HG02943 (cell line): ENCODE results near the gene KRTAP10-5.
"Not testable (repeated sequence)": the region's sequence is repeated elsewhere in the genome, so short reads cannot be mapped to it uniquely, and the experiment has no call there.

Experiments
- ATAC-seq: cut with Tn5 transposase; IDR thresholded peaks from one replicate; pipeline ENCODE4 v1.9.1; 2021; ENCODE audit warnings: mild to moderate bottlenecking, low read depth, moderate library complexity; ENCODE audit not compliant: unreplicated experiment

Gene KRTAP10-5

DNA sequence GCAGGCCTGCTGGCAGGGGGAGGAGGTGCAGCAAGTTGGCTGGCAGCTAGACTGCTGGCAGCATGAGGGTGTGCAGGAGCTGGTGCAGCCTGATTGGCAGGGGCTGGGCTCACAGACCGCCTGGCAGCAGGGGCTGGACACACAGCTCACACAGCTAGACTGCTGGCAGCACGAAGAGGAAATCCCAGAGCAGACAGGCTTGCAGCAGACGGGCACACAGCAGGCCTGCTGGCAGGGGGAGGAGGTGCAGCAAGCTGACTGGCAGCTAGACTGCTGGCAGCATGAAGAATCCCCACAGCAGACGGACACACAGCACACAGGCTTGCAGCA, 11.4 kb upstream of the KRTAP10-5 start:
- ATAC-seq = not testable (repeated sequence)

DNA sequence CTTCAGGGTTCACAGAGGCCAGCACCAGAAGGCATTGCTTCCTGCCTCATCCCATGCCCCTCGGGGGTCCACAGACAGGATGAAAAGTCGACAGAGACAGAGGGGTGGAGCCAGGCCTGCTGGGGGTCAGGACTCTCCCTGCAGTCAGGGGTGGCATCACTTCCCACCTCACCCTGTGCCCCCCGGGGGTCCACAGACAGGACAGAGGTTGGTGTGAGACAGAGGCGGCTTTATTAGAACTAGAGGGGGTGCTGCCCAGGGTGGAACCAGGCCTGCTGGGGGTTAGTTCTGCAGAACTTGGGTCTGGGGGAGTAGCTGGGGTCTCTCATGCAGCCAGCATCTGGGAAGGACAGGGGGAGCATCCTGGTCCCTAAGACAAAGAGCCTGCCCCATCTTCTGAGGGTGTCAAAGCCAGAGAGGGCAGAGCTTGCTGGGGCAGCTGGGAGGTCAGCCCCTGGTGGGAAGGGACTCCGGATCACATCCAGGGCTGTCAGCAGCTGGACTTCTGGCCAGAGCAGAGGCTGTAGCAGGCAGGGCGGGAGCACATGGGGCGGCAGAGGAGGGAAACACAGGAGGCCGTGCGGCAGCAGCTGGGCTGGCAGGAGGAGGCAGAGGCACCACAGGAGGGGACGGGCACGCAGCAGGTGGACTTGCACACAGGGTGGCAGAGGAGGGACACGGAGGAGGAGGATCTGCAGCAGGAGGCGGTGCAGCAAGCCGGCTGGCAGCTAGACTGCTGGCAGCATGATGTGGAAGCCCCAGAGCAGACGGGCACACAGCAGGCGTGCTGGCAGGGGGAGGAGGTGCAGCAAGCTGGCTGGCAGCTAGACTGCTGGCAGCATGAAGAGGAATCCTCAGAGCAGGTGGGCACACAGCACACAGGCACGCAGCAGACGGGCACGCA, 10.7 kb upstream of the KRTAP10-5 start:
- ATAC-seq = not testable (repeated sequence)

DNA sequence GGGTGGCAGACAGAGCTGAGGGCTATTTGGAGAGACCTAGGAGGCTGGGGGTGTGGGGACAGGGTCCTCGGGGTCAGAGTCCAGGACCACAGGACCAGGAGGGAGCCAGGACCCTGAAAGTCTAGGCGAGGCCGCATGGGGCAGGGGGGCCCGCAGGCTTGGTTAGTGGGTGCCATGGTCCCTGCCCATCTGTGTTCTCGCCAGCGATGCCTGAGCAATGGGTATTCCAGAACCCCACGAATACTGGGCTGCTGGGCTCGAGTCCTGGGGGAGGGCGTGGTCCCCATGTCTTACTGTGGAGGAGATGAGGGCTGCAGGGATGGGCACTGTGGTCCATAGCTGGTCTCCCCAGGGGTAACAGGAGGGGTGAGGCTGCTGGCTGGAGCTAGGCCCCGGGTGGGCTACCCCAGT, 9.9 kb upstream of the KRTAP10-5 start:
- ATAC-seq = no peak

- ATAC-seq = no peak
Measured at GRCh38 chr21:44589586-44590305, 9.3 kb upstream of the KRTAP10-5 start.

DNA sequence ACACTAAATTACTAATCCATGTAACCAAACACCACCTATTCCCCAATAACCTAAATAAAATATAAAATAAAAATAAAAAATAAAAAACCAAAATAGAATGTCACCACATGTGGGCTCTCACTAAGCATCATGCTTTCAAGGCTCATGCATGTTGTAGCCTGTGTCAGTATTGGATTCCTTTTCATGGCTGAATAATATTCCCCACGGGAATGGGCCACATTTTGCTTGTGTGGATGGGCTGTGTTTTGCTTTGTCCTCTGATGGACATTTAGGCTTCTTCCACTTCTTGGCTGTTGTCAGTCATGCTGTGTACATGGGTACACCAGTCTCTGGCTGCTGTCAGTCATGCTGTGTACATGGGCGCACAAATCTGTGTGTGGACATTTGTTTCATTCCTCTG, 8.7 kb upstream of the KRTAP10-5 start:
- no peak for ATAC-seq

GRCh38 chr21:44585892-44586291, 5.5 kb upstream of the KRTAP10-5 start:
- ATAC-seq = no peak

GRCh38 chr21:44583800-44584147, 3.4 kb upstream of the KRTAP10-5 start:
- no peak for ATAC-seq

DNA sequence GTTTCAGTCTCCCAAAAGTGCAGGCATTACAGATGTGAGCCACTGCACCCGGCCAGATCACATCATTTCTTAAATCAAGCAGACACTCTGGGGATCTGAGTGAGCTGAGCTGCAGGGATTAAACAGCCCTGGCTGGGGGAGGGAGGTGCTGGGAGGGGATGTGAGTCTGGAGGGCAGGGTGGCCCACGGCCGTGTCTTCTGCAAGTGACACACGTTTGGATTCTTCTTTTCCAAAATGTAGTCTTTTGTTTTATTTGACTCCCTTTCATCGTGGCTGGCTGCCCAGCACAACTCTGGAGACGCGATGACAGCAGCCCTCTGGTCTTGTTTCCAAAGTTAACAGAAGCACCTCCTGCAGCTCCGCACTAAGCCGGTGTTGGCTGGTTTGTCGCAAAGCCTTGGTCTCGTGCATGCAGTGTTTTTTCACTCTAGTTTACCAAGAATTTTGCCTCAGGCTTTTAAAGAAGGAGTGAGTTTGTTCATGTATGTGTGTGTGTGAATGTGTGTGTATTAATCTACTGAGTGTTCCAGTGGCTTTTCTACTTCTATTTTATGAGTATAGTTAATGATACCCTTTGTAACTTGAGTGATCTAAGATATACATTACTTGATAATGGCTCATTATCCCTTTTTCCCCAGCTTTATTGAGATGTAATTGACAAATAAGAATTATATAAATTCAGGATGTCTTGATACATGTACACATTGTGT, 2.8 kb upstream of the KRTAP10-5 start:
- ATAC-seq = no peak

GRCh38 chr21:44582055-44582454, 1.7 kb upstream of the KRTAP10-5 start:
- no peak for ATAC-seq

- no peak for ATAC-seq
Measured at GRCh38 chr21:44581158-44581557, 754 bp upstream of the KRTAP10-5 start.

DNA sequence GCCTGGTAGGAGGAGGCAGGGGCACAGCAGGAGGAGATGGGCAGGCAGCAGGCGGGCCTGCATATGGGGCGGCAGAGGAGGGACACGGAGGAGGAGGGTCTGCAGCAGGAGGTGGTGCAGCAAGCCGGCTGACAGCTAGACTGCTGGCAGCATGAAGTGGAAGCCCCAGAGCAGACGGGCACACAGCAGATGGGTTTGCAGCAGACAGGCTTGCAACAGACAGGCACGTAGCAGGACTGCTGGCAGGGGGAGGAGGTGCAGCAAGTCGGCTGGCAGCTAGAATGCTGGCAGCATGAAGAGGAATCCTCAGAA, 615 bp downstream of the KRTAP10-5 start:
- no peak for ATAC-seq

DNA sequence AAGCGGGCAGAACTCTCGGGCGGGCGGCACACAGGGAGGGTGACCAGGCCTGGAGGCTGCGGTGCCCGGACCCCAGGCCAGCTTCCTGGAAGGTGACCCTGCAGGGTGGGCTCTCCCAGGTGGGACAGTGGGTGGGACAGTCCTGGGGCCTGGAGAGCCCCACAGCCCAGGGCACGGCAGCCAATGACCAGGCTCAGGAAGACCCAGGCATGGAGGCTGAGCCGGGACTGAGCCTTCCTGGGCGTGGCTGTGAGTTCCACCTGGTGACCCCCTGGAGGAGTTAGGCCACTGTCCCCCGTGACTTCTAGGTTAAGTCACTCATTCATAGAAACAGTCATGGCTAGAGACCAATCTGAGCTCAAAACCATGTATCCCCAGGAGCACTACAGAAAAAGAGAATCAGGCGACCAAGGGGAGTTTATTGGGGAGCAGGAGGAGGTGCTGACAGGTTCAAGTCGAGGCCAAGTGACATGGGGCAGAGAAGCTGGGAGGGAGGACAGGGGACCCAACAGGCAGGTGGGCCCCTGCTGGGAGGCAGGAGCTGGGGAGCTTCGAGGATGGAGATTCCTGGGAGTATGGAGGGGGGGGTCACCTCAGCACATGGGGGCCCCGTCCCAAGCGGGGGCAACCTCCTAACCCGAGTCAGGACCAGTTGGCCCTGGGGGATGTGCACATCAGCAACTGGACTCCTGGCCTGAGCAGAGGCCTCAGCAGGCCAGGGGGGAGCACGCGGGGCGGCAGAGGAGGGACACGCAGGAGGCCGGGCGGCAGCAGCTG, 1.2 kb downstream of the KRTAP10-5 start:
- ATAC-seq = no peak

DNA sequence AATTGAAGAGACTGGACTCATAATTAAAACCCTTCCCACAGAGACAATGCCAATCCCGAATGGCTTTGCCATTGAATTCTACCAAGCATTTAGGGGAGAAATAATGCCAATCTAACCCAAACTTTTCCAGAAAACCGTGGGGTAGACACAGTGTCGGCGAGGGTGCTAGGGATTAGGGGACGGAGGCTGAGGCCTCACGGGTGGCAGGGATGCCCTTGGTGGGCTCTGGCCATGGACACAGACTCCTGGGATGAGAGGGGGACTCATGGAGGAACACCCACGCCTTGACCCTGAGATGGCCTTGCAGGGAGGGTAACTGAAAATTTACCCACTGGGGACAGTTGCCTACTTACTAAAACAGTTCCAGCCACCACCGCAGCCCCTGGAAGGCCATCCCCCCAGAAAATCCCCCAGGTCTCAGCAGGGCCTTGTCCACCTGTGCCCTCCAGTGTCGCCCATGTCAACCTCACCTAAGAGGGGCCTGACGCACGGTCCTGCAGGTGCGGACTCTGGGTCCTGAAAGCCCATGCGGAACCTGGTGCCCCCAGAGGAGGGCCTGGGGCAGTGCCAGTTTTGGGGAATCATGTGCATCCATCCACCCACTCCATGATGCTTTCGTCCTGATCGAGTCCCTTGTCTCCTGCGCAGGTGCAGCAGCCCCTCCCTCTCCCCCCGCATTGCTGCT, 1.9 kb downstream of the KRTAP10-5 start:
- ATAC-seq = no peak

DNA sequence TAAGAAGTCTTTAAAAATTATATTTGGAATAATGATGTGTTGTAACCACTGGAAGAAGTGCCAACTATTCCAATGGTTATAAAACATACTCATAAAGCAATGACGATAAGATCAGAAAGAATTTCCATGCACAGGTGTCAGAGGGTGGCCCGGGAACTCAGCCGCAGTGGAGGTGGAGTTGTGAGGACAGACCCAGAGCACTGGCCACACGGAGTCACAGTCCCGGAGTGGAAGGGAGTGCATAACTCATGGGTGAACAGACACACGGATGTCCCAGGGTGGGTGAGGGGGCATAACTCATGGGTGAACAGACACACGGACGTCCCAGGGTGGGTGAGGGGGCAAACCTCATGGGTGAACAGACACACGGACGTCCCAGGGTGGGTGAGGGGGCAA, 4.4 kb downstream of the KRTAP10-5 start:
- no peak for ATAC-seq

DNA sequence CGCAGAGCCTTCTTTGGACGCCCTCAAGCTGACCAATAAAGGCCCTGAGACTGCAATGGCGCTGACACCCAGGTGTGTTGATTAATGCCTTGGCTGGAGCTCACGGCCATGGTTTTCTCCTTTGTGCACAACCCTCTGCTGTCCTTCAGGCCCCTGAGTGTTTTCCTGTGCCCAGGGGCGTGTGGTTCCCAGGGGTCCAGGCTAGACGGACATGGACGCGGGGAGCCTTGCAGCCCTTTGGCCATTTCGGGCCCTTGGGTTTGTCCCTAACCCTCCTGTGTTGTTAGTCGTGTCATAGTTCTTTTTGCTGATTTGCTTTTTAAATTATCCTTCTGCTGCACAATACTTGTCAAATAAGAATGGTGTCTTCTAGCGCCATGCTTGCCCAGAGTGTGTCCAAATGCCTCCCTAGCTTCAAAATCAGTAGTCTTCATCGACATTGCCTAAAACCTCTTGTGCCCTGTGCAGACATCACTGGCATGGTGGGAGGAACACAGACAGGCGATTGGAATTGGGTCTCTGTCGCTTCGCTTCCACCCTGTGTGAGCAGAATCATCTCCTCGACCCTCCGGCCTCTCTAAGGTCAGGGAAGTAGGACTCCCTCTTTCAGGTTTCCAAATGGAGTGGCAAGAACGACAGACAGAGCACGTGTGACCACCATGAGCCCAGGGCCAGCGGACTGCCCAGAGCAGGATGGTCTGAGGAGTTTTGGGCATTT, 4.9 kb downstream of the KRTAP10-5 start:
- no peak for ATAC-seq

GRCh38 chr21:44574457-44575306, 5.7 kb downstream of the KRTAP10-5 start:
- no peak for ATAC-seq

DNA sequence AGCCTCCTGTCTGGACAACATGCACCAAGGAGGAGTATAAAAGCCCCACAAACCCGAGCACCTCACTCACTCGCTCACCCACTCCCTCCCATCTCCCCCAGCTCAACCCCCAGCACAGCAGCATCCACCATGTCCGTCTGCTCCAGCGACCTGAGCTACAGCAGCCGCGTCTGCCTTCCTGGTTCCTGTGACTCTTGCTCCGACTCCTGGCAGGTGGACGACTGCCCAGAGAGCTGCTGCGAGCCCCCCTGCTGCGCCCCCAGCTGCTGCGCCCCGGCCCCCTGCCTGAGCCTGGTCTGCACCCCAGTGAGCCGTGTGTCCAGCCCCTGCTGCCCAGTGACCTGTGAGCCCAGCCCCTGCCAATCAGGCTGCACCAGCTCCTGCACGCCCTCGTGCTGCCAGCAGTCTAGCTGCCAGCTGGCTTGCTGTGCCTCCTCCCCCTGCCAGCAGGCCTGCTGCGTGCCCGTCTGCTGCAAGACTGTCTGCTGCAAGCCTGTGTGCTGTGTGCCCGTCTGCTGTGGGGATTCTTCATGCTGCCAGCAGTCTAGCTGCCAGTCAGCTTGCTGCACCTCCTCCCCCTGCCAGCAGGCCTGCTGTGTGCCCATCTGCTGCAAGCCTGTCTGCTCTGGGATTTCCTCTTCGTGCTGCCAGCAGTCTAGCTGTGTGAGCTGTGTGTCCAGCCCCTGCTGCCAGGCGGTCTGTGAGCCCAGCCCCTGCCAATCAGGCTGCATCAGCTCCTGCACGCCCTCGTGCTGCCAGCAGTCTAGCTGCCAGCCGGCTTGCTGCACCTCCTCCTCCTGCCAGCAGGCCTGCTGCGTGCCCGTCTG, 6.6 kb downstream of the KRTAP10-5 start, which contains the start of gene KRTAP10-4:
TSS of gene KRTAP10-4 (plus strand) at position 100 of the 827 bp plus-strand sequence. CDS start at position 130, 30 bp downstream.
- not testable (repeated sequence) for ATAC-seq
